CD4-positive, alpha-beta T cell treated with Interleukin-15 for 1 hour (primary cell): ENCODE measurements around the gene TLE5.
"Not testable (repeated sequence)": the region's sequence is repeated elsewhere in the genome, so short reads cannot be mapped to it uniquely, and the experiment has no call there.

Source experiments
- DNase-seq: peaks from one replicate; pipeline ENCODE4 v3.0.0-alpha.2; 2020

Gene TLE5

DNA sequence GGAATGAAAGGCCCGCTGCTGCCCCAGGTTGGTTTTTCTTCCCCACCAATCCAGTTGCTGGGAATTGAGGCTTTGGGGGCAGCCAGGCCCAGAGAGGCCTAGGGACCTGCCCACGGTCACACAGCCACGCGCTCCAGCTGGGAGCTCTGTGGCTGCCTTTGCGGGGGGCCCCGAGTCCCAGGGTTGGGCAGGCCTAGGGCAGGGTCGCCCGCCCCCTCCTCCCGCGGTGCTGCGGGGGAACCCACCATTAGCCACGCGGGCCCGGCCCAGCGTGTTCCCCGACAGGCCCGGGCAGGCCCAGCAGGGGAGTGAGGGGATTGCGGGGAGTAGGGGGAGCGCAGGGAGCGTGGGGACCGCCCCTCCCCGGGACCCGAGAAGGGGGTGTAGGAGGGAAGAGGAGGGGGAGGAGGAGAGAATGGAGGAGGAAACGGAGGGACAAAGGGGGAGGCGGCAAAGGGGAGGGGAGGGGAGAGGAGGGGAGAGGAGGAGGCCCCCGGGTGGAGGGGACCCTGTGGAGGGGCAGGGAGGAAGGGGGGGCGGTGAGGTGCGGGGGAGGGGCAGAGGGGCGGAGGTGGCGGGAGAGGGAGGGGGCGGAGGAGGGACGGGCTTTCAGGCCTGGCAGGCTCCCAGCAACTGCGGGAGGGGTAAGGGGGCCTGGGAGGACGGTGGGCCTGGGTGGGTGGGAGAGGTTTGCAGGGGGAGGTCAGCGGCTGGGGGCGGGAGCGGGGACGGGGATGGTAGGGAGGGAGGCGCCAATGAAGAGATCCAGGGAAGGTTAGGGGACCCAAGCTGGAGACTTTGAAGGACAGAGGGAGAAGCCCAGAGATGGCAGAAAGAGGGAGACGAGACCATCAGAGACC, 20.3 kb downstream of the TLE5 start:
- DNase-seq, result no peak

DNA sequence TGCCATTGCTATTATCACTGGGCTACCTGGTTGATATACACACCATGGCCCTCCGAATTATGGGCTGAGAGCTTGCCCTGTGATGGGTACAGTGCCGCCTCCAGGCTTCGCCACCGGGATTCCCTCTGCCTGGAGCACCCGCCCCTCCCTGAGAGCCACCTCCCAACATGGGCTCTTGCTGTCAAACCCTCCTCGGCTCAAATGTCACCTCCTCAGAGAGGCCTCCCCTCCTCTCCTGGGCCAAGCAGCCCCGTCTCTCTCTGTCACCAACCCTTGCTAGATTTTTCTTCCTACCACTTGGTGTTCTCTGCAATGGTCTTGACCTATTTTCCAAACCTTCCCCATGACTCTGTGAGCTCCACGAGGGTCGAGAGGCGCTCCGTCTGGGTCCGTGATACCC, 21.0 kb downstream of the TLE5 start:
- no peak for DNase-seq

DNA sequence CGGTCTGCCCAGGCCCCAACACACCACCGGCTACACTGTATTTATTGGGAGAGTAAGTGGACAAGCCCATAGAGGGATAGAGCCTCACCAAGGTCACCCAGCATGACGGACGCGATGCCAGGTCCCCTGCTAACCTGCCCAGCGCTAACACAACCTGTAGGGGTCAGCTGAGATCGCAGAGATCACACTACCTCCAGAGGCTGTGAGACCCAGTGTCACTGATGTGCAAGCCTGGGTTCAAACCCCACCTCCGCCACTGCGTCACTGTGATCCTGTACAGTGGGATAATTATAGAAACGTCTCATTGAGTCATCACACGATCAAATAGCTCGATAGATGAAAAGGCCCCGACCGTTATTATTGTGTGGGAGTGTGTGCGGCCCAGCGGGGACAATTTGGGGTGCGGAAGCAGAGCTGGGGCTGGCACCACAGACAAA, 22.6 kb downstream of the TLE5 start:
- no peak for DNase-seq

DNA sequence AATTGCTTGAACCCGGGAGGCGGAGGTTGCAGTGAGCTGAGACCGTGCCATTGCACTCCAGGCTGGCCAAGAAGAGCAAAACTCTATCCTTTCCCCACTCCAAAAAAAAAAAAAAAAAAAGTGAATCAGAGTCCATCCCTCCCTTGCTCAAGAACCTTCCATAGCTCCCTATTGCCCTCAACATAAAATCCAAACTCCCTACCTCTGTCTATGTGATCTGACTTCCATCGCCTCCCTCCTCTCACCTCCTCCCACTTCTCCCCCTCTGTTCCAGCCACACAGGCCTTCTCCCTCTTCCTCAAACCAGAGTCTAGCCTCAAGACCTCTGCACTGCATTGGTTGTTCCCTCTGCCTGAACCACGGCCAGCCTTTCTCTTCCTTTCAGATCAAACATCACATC, 23.2 kb downstream of the TLE5 start:
- no peak for DNase-seq

DNA sequence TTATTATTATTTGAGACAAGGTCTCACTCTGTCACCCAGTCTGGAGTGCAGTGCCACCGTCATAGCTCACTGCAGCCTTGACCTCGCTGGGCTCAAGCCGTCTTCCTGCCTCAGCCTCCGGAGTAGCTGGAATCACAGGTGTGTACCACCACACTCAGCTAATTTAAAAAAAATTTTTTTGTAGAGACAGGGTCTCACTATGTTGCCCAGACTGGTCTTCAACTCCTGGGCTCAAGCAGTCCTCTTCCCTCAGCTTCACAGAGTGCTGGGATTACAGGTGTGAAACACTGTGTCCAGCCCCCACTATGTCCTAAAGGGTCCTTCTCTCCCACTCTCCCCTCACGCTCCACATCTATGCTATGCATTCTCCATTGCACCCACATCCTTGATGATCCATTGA, 24.1 kb downstream of the TLE5 start:
- no peak for DNase-seq

DNA sequence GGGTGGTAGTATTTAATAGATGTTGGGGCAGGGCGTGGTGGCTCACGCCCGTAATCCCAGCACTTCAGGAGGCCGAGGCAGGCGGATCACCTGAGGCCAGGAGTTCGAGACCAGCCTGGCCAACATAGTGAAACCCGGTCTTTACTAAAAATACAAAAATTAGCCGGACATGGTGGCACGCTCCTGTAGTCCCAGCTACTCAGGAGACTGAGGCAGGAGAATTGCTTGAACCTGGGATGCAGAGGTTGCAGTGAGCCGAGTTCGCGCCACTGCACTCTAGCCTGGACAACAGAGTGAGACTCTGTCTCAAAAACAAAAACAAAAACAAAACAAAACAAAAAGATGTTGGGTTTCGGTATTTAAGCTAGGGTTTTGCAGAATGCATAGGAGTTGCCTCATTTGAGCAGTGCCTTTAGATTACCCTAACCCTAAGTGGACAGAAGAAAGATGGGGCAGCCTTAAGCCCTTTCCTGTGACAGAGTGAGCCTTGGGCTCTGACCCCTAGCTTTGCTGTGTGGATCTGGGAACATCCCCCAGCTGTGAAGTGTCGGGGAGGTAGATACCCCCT, 25.2 kb downstream of the TLE5 start:
- not testable (repeated sequence) for DNase-seq

DNA sequence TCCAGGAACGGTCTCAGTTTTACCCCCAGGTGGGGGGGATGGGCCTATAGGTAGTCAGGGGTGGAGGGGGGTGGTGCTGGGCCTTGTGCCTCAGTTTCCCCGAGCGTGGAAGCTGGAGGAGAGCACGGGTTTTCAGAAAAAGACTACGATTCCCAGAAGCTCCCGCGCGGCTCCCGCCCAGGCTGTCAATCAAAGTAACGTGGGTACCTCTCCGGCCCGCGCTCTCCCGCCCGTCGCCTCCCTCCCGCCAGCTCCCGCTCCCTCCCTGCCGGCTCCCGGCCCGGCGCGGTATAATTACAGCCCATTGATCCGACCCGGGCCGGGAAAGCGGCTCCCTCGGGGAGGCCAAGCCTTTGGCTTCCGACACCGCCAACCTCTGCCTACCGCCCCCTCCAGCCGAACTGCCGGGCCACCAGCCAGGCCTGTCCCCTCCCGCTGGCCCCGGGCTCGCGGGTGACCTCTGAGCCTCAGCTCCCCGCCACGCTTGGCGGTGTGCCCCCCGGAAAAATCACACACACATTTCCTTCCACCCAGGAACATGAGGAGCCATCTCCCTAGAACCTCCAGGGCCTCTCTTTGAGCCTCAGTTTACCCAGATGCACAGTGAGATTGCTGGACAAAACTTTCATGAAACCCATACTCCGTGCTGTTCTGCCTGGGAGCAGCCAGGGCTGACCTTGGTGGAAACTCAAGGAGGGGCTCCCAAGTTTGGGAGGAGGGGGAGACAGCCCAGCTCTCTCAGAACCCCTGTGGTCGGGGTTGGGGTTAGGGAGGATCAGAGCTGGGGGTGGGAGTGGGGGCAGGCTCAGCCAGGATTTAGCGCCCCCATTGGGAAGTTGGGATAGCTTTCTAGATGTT, 25.9 kb downstream of the TLE5 start:
- peak; percentile 82 for DNase-seq

DNA sequence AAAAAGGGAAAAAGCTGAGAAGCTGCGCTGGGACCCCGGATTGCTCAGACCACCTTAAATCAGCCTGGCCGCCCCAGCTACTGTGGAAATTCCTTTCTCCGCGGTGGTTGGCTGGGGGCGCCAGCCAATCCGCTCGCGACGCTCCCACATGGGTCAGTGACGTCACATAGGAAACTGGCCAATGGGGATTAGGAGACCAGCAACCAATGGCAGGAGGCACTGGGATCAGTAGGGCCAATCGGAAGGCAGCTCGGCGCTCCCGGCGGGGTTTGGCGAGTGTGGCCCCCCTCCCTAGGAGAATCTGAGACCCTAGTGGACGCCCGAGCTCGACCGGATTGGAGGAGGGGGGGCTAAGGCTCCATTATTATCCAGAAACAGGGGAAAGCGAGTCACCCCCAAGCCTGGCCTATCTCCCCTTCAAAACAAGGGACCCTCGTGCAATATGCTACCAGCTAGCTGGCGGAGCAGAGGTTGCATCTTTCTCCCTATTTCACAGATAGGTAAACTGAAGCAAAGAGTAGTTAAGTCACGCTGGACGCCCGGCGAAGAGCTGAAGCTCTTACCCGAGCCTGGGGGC, 26.7 kb downstream of the TLE5 start:
- DNase-seq, result peak; percentile 98

DNA sequence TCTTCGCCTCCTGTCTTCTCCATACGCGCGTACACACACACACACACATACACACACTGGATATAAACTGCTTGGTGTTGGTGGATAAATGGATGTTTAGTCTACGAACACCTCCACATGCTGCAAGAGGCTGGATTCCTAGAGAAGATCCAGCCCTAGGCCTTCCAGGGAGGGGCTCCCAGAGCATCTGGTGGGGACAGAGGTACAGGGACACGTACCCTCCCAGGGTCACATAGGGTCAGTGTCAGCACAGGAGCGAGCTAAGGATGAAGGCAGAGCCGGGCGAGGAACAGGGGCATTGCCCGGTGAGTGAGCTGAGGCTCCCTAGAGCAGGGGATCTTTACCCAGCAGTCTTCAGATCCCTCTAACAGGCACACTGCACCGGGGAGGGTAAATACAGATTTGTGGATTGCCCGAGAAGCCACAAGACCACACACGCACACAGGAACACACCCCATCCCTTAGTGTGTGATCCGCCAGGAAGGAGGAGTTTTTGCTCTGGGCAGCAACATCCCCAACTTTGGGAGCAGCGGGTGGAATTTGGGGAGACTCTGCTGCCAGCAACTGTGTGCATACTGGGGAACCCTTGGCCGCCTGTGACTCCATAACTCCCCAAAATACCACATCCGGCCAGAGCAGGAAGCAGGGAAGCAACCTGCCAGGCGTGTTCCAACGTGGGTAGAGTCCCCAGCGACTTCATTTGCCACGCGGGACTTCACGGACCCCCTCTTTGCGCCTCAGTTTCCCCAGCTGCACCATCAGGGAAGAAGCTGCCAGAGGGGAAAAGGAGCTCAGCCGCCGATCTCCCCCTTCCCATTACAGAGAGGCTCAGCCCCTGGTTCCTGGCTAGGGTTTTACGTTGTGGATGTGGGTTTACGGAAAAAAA, 27.4 kb downstream of the TLE5 start:
- DNase-seq, result no peak

DNA sequence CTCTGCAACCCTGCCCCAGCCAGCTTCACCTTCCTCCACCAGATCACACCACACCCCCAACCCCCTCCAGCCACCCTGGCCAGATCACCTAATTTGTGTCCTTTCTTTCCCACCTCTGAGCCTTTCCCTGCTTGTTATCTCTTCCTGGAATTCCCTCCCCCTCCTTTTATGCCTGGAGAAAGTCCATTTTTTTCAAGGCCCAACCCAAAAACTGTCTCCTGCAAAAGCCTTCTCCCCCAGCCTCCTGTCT, 28.0 kb downstream of the TLE5 start:
- DNase-seq, result no peak

DNA sequence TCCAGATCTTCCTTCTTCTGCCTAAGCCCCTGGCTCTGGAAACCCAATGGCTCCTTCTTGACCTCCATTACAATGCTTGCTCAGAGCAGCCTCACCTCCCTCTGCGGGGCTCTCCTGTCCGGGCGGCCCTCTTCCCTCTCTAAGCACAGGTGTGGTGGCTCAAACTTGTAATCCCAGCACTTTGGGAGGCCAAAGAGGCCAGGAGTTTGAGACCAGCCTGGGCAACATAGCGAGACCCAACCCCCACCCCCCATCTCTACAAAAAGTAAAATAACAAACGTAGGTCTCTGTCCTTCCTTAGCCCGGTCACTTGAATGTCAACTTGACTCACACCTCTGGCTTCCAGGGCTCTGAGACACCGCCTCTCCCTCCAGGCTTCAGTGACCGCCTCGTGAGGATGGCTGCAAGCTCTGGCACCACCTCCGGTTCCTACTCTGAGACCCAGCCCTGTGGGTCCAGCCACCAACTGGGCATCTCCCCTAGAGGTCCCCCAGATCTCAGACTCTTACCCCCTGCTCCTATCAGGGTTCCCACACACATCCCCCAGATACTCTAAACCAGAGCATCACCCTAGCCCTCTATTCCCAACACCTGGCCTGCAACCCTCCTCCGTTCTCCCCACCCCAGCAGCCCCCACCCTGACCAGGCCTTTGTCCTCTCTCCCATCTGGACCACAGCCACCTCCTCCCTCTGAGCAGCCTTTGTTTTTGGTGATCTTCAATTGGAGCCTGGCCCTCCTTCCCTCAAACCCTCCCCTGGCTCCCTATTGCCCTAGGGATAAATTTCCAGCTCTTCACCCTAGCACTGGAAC, 28.5 kb downstream of the TLE5 start:
- no peak for DNase-seq

DNA sequence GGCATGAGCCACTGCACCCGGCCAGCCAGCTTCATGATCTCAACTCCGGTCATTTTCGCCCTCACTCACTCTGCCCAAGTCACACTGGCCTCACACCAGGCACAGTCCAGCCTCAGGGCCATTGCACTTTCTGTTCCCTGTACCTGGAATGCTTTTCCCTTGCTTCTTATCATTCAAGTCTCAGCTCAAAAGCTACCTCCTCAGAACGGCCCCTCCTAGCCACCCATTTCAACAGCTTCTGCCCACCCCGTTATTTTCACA, 30.8 kb downstream of the TLE5 start:
- no peak for DNase-seq

DNA sequence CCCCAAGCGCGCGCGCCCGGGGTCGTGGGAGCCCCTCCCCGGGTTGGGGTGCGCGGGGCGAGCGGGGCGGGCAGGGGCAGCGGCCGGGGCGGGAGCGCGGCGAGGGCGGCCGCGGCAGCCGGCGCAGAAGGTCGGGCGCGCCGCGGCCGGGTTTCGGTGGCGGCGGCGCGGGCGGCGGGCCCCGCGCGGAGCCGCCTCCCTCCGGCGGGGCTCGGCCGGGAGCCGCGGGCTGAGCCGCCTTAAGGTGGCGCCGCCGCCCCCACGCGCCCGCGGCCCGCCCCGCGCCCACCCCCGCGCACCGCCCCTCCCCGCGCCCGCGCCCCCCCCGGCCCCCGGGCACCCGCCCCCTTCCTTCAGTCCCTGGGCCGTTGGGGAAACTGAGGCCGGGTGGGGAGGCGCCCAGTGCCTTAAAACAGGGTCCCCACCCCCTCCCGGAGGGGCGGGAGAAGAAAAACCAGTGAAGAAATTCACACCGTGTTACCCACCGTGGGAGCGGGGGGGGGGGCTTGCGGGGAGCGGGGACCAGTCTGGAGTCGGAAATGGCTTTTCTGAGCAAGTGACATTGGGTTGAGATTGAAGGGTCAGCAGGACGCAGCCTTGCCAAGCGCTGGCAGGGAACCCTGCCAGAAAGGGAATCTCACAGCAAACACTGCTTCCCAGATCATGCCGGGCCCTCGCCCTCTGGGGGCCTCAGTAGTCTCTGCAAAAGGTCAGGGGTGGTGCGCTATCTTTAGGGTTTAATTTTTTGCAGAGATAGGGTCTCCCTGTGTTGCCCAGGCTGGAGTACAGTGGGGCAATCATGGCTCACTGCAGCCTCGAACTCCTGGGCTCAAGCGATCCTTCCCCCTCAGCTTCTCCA, 33.0 kb downstream of the TLE5 start, which contains the start of gene TLE2:
TSS of gene TLE2 (minus strand) at position 216 of the 859 bp plus-strand sequence. CDS start 376 bp downstream, outside the sequence.
- no peak for DNase-seq

DNA sequence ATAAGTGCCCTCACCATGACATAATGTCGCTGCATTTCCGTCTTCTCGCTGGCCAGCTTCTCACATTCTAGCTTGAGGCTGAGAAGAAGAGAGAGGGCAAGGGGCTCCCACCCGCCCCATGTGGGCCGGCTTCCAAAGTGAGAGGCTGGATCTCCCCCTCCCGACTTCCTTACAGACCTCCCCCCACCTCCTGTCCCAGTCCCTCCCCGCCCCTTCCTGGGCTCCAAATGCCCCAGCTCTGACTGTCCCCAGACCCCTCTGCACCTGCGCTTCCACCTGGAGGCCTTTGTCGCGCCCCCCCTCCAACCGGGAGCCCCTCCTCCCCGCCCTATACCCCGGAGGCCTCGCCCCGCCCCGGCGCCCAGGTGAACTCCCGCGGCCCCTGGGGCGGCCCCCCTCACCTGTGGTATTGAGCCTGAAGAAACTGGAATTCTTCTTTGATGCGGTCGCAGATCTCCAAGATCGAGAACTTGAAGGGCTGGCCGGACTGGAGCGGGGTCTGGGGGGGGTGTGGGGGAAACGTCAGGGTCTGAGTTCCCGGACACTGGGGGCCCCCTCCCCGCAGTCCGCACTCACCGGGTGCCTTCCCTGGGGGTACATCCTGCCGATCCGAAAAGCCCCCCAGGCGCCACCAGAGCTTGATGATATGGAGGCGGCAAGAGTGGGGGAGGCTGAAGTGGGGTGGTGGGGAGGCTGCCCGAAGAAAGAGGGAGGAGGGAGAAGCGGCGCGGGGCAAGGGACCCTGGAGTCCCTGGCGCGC, 33.8 kb downstream of the TLE5 start:
- no peak for DNase-seq

DNA sequence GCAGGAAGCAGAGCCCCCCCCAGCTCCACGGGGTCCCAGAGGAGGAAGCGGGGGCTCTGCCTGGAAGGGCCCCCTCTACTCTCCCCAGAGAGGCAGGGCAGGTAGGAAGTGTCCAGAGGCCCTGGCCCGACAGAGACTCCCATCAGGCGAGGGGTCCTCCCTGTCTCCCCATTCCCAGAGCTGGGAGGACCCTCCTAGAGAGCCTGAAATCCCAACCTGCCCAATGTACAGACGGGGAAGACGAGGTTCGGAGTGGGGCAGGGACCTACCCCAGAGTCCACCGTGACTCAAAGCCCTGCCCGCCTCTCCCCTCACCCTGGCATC, 34.4 kb downstream of the TLE5 start:
- DNase-seq, result no peak

DNA sequence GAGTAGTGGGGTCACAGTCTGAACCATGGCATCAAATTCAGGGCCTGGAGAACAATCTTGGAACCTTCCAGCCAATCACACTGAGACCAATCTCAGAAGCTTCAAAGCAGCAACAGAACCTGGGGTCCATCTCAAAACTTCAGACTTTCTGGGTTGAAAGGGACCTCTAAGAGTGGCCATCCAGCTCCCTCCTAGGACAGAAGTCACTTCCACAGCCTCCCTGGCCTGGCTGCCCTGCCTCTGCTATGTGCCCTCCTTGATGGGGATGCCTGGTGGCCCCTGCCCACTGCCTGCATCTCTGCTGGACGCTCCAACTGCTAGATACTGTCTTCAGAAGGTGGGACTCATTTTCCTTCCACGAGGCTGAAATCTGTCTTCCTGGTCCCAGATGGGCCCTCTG, 35.0 kb downstream of the TLE5 start:
- DNase-seq, result no peak

DNA sequence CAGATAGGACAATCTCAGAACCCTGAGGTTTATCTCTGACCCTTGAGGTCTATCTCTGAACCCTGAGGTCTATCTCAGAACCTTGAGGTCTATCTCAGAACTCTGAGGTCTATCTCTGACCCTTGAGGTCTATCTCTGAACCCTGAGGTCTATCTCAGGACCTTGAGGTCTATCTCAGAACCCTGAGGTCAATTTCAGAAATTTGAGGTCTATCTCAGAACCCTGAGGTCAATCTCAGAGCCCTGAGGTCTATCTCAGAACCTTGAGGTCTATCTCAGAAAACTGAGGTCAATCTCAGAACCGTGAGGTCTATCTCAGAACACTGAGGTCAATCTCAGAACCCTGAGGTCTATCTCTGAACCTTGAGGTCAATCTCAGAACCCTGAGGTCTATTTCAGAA, 35.5 kb downstream of the TLE5 start:
- no peak for DNase-seq

DNA sequence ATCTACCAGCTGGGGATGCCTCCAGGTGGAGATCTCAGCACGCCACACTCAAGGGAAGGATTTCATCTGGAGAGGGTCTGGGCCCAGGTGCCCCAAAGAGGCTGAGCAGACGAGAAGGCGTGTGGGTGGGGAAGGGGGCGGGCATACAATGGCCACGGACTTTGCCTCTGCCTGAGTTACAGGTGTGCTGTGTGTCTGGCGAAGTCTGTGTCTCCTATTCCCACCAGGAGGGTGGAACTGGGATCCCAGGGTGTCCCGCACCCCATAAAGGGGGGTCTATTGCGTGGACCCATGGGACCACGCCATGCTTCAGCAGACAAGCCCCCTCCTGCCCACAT, 36.8 kb downstream of the TLE5 start:
- no peak for DNase-seq

DNA sequence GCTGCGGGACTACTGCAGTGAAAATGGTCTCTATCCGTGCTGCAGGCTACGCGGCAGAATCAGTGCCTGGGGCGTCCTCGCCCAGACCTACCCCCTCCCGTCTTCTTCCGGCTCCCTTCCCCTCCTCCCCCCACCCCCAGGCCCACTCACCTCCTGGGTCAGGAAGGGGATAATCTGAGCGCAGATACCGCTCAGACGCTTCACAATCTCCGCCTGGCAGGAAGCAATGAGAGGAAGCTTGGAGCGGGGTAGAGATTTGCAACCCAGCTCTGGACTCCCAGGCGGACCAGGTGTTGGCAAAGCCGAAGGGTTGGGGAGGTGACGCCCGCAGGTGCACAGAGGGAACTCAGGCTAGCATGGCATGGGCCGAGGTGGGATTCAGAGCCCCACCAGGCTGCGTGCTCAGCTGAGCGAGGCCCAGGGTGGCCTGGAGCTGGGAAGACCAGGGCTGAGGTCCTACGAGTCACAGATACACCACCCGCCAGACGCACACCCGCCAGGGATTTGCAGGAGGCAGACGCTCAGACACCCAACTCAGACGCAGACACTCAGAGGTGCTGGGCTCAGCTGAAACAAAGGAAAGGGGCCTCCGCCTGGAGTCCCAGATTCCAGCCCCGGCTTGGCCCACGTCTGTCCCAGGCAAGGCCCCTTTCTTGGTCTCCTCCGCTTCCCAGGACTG, 37.3 kb downstream of the TLE5 start:
- DNase-seq, result no peak

DNA sequence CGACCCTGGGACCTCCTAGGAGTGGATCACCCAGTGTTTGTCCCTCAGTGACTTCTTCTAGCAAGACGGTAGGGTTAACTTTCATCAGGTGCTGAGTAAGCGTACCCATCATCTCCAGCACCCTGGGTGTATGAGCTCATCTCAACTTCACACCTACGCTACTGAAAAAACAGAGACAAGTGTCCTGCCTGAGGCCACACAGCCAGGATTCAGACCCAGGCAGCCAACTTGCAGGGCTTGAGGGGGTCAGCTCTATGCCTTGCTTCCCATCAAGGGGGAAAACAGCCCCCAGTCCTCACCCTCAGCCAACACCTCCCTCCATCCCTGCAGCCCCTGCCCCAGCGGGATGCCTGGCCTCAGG, 37.8 kb downstream of the TLE5 start:
- DNase-seq, result no peak
